Retinal pigment epithelial cell (primary cell): ENCODE results near the gene SMNDC1.
A peak's percentile ranks its signal among the peaks of the same experiment; 100 is the strongest.
"Not testable (repeated sequence)": the region's sequence is repeated elsewhere in the genome, so short reads cannot be mapped to it uniquely, and the experiment has no call there.

Experiments used
- DNase-seq: peaks from one replicate; pipeline ENCODE4 v3.0.0-alpha.2; 2010; ENCODE audit warnings: low read depth
- H3K4me3 ChIP-seq: 2 replicates; pipeline ENCODE4 v1.5.1; 2011; ENCODE audit warnings: mild to moderate bottlenecking, low read length, control low read depth, moderate library complexity
- CTCF ChIP-seq: conservative IDR thresholded peaks from 2 replicates; pipeline ENCODE4 v1.5.1; 2011; ENCODE audit warnings: low read depth, low read length, control low read depth, inconsistent platforms

Gene SMNDC1

GRCh38 chr10:110275128-110275729, 29.5 kb downstream of the SMNDC1 start:
- no peak overlapping the region for H3K4me3 ChIP-seq
- TF ChIP-seq CTCF = no peak
- no peak for DNase-seq

- no peak for TF ChIP-seq CTCF
- DNase-seq = no peak
- no peak overlapping the region for H3K4me3 ChIP-seq
Measured at GRCh38 chr10:110274647-110275046, 30.1 kb downstream of the SMNDC1 start.

GRCh38 chr10:110274072-110274627, 30.6 kb downstream of the SMNDC1 start:
- H3K4me3 ChIP-seq = no peak overlapping the region
- no peak for DNase-seq

GRCh38 chr10:110273474-110273873, 31.2 kb downstream of the SMNDC1 start:
- peak; percentile 63 for DNase-seq
- TF ChIP-seq CTCF = no peak
- no peak overlapping the region for H3K4me3 ChIP-seq

More at GRCh38 chr10:110274072-110274627, 30.6 kb downstream of the SMNDC1 start:
- no peak for TF ChIP-seq CTCF

GRCh38 chr10:110272995-110273394, 31.7 kb downstream of the SMNDC1 start:
- not testable (repeated sequence) for H3K4me3 ChIP-seq, DNase-seq

GRCh38 chr10:110269374-110270318, 35.1 kb downstream of the SMNDC1 start:
- no peak for DNase-seq
- no peak overlapping the region for H3K4me3 ChIP-seq
- no peak for TF ChIP-seq CTCF

GRCh38 chr10:110268971-110269370, 35.7 kb downstream of the SMNDC1 start:
- TF ChIP-seq CTCF = no peak
- no peak overlapping the region for H3K4me3 ChIP-seq
- DNase-seq = no peak
